Measurements from ENCODE around the gene A4GALT. TPM values are rescaled to one million over a fixed set of nuclear protein-coding genes. Genes with fewer than 3 reads are reported as not detected.

The A4GALT gene
- total and polyA plus RNA-seq, 10 of the 15 experiments (the other 5 are each of a cell fraction or from before 2014, with no cell fraction given): 0.04 to 3.9 (median 2.3) TPM; not detected in 1

DNA sequence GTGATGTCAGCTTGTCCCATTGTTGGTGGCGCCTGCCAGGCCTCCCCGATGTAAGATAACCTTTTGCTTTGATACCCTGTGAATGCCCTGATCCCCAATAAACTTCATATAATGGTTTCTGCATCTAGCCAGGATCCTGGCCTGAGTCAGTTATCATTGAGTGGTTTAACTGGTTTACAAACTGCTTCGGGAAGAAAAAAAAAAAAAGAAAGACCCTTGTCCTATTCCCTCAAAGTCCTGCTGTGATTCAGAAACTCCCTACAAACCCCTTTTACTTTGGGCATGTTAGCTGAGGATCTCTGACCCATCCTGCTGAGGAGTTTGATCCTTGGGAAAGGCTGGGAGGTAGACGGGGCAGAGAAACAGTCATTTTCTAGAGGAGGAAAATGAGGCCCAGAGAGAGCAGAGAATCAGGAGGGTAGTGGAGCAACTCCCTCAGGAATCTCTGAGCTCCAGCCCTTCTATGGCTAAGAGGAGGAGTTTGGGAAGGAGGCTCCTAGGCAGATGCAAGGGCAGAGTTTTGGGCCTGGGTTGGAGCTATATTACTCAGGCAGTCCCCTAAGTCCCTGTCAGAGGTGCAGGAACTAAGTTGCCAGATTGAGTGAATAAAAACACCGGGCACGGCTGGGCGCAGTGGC is 66.1 kb downstream of the A4GALT start:
- RAD21 ChIA-PET (ENCODE audit: unreplicated experiment): interaction anchor here (0.7 to 3.1 kb wide), 3 partner anchors 10 to 15 kb away, joined by 3 to 19 read pairs (median 3); no protein-coding TSS in a partner anchor
- no peaks in the 10 kb centered on the region for H3K27me3 ChIP-seq (replicated peaks in 1 of 2; ENCODE audit: control insufficient read depth in 2 of 2, insufficient read depth in 2 of 2, low read length in 1 of 2)
- POLR2A ChIA-PET: interaction anchor here (0.5 to 1.8 kb wide), 4 partner anchors 12 to 149 kb away, joined by 4 to 6 read pairs (median 4); no protein-coding TSS in a partner anchor
- ATAC-seq (no peak), FAIRE-seq (no peak), DNase-seq (ENCODE audit: low read depth, low spot score) (no peak)
- H3K27ac ChIP-seq (ENCODE audit: control insufficient read depth, insufficient read depth): no peak overlapping the region
- no peaks in the 10 kb centered on the region for H4K20me1 ChIP-seq (ENCODE audit: control insufficient read depth, insufficient read depth)
- H3K4me3 ChIP-seq: no peak overlapping the region
- CTCF ChIA-PET: interaction anchor here (0.6 to 2.2 kb wide), 10 partner anchors 10 to 354 kb away, joined by 3 to 17 read pairs (median 3); no protein-coding TSS in a partner anchor
- H3K4me2 ChIP-seq (ENCODE audit: control insufficient read depth, insufficient read depth): no peak overlapping the region
- SMC1A ChIA-PET (ENCODE audit: uncharacterized antibody, unreplicated experiment): interaction anchor here (0.6 to 3.0 kb wide), 5 partner anchors 10 to 330 kb away, joined by 3 to 12 read pairs (median 3); no protein-coding TSS in a partner anchor
- no peak overlapping the region for H3K9ac ChIP-seq (ENCODE audit: control insufficient read depth, insufficient read depth, low read length)
- in situ Hi-C loops (cut with MboI) (loop anchor here (25.0 kb wide), 1 partner anchor 1383 kb away; no protein-coding TSS in a partner anchor), intact Hi-C loops (cut with micrococcal nuclease; ENCODE audit: unreplicated experiment) (no loop called here)
- H3K79me2 ChIP-seq (ENCODE audit: control insufficient read depth, insufficient read depth, low read length): no peaks in the 10 kb centered on the region; the same call in 1 of the 2 replicates
- H3K9me3 ChIP-seq (replicated peaks; ENCODE audit: control insufficient read depth, insufficient read depth, low read length): no peaks in the 10 kb centered on the region
- 91% methylated on average over 7 of the region's 7 CpGs for WGBS (ENCODE audit: insufficient coverage, insufficient replicate concordance, low lambda C conversion rate, missing lambda C conversion rate)
- H3K4me1 ChIP-seq (ENCODE audit: control insufficient read depth, insufficient read depth, low read length): peaks cover 10% of the 10 kb centered on the region
- no peak overlapping the region for H2AFZ ChIP-seq (ENCODE audit: control insufficient read depth, low read depth, low read length)
- H3K36me3 ChIP-seq (ENCODE audit: control insufficient read depth in 2 of 2, insufficient read depth in 2 of 2, low read length in 1 of 2): no peaks in the 10 kb centered on the region
- no TSS peak for BruUV-seq (replicated peaks)
- TF ChIP-seq, protein P1, sequence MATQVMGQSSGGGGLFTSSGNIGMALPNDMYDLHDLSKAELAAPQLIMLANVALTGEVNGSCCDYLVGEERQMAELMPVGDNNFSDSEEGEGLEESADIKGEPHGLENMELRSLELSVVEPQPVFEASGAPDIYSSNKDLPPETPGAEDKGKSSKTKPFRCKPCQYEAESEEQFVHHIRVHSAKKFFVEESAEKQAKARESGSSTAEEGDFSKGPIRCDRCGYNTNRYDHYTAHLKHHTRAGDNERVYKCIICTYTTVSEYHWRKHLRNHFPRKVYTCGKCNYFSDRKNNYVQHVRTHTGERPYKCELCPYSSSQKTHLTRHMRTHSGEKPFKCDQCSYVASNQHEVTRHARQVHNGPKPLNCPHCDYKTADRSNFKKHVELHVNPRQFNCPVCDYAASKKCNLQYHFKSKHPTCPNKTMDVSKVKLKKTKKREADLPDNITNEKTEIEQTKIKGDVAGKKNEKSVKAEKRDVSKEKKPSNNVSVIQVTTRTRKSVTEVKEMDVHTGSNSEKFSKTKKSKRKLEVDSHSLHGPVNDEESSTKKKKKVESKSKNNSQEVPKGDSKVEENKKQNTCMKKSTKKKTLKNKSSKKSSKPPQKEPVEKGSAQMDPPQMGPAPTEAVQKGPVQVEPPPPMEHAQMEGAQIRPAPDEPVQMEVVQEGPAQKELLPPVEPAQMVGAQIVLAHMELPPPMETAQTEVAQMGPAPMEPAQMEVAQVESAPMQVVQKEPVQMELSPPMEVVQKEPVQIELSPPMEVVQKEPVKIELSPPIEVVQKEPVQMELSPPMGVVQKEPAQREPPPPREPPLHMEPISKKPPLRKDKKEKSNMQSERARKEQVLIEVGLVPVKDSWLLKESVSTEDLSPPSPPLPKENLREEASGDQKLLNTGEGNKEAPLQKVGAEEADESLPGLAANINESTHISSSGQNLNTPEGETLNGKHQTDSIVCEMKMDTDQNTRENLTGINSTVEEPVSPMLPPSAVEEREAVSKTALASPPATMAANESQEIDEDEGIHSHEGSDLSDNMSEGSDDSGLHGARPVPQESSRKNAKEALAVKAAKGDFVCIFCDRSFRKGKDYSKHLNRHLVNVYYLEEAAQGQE (IDR thresholded peaks at IDR 0.05; ENCODE audit: low read depth, low read length): no peak
- TF ChIP-seq KLF5 (IDR thresholded peaks at IDR 0.05; ENCODE audit: partially characterized antibody) (no peak), BMI1 (IDR thresholded peaks at IDR 0.05; ENCODE audit: borderline replicate concordance) (no peak), NBN (IDR thresholded peaks at IDR 0.05) (no peak), KAT2A (conservative IDR thresholded peaks at IDR 0.05; ENCODE audit: control insufficient read depth, low read depth, low read length) (no peak), RELA (IDR thresholded peaks at IDR 0.05; ENCODE audit: borderline replicate concordance, partially characterized antibody) (no peak), TCF12 (IDR thresholded peaks at IDR 0.05; ENCODE audit: low read depth, low read length) (no peak), MYB (IDR thresholded peaks at IDR 0.05; ENCODE audit: borderline replicate concordance, low read depth, low read length) (no peak), MXI1 (IDR thresholded peaks at IDR 0.05; ENCODE audit: low read depth, low read length) (no peak), TCF3 (IDR thresholded peaks at IDR 0.05; ENCODE audit: borderline replicate concordance, insufficient read depth, low read depth, low read length) (no peak), POLR2AphosphoS5 (IDR thresholded peaks at IDR 0.05; ENCODE audit: low read length) (no peak)
- TF ChIP-seq, protein P2, sequence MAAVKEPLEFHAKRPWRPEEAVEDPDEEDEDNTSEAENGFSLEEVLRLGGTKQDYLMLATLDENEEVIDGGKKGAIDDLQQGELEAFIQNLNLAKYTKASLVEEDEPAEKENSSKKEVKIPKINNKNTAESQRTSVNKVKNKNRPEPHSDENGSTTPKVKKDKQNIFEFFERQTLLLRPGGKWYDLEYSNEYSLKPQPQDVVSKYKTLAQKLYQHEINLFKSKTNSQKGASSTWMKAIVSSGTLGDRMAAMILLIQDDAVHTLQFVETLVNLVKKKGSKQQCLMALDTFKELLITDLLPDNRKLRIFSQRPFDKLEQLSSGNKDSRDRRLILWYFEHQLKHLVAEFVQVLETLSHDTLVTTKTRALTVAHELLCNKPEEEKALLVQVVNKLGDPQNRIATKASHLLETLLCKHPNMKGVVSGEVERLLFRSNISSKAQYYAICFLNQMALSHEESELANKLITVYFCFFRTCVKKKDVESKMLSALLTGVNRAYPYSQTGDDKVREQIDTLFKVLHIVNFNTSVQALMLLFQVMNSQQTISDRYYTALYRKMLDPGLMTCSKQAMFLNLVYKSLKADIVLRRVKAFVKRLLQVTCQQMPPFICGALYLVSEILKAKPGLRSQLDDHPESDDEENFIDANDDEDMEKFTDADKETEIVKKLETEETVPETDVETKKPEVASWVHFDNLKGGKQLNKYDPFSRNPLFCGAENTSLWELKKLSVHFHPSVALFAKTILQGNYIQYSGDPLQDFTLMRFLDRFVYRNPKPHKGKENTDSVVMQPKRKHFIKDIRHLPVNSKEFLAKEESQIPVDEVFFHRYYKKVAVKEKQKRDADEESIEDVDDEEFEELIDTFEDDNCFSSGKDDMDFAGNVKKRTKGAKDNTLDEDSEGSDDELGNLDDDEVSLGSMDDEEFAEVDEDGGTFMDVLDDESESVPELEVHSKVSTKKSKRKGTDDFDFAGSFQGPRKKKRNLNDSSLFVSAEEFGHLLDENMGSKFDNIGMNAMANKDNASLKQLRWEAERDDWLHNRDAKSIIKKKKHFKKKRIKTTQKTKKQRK (IDR thresholded peaks at IDR 0.05; ENCODE audit: low read depth, low read length): no peak
- TF ChIP-seq, protein P3, sequence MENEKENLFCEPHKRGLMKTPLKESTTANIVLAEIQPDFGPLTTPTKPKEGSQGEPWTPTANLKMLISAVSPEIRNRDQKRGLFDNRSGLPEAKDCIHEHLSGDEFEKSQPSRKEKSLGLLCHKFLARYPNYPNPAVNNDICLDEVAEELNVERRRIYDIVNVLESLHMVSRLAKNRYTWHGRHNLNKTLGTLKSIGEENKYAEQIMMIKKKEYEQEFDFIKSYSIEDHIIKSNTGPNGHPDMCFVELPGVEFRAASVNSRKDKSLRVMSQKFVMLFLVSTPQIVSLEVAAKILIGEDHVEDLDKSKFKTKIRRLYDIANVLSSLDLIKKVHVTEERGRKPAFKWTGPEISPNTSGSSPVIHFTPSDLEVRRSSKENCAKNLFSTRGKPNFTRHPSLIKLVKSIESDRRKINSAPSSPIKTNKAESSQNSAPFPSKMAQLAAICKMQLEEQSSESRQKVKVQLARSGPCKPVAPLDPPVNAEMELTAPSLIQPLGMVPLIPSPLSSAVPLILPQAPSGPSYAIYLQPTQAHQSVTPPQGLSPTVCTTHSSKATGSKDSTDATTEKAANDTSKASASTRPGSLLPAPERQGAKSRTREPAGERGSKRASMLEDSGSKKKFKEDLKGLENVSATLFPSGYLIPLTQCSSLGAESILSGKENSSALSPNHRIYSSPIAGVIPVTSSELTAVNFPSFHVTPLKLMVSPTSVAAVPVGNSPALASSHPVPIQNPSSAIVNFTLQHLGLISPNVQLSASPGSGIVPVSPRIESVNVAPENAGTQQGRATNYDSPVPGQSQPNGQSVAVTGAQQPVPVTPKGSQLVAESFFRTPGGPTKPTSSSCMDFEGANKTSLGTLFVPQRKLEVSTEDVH (IDR thresholded peaks at IDR 0.05; ENCODE audit: low read depth, partially characterized antibody): no peak
